Large intestine (tissue), 12 donors: ENCODE results near the gene TNFAIP1. TPM values are rescaled to one million over a fixed set of nuclear protein-coding genes. Genes with fewer than 3 reads are reported as not detected.
A peak's percentile ranks its signal among the peaks of the same experiment; 100 is the strongest.
"Not testable (repeated sequence)": the region's sequence is repeated elsewhere in the genome, so short reads cannot be mapped to it uniquely, and the experiment has no call there.

Source experiments
- DNase-seq, 2 donors: peaks; one replicate each; pipeline versions ENCODE4 v3.0.0 to v3.0.0-alpha.2; 2013
- H3K27ac ChIP-seq: one replicate; pipeline ENCODE4 v1.5.1; 2013; ENCODE audit warnings: low read length
- H3K27me3 ChIP-seq: 2 replicates; pipeline ENCODE4 v1.6.1; 2013; ENCODE audit warnings: low read length; ENCODE audit not compliant: control insufficient read depth, insufficient read depth
- H3K36me3 ChIP-seq: 2 replicates; pipeline ENCODE4 v1.6.1; 2013; ENCODE audit warnings: low read length; ENCODE audit not compliant: control insufficient read depth, insufficient read depth
- H3K4me1 ChIP-seq: one replicate; pipeline ENCODE4 v1.6.1; 2013; ENCODE audit warnings: low read length; ENCODE audit not compliant: control insufficient read depth, insufficient read depth
- H3K4me3 ChIP-seq: one replicate; pipeline ENCODE4 v1.5.1; 2013; ENCODE audit warnings: low read length
- H3K9me3 ChIP-seq: one replicate; pipeline ENCODE4 v1.6.1; 2013; ENCODE audit warnings: mild to moderate bottlenecking, low read depth, low read length, moderate library complexity; ENCODE audit not compliant: control insufficient read depth
- WGBS: methylation state at CpG from one replicate; pipeline ENCODE4 v1.1.5; 2013; ENCODE audit warnings: low lambda C conversion rate; ENCODE audit not compliant: insufficient coverage; 5-methylcytosine and 5-hydroxymethylcytosine counted together
- long read RNA-seq, 11 donors: transcript quantifications; one replicate each; lab custom pipeline, GENCODE V29; 2026
- polyA plus RNA-seq: library from polyadenylated mRNA; unstranded; fragments of 120-200 nt; gene quantifications from one replicate; pipeline ENCODE4 v1.2.1, GENCODE V29; 2013

TNFAIP1 gene
- 31.8 TPM for polyA plus RNA-seq
- long read RNA-seq, donor 1, transcript TNFAIP1-201 (7 exons, 3,627 nt): major isoform, 6 of 24 reads
- long read RNA-seq, donor 1, partial matches to known transcripts: 0 of 24 reads
- long read RNA-seq, donor 1, other reads (novel, unspliced or antisense): 18 of 24 reads
- long read RNA-seq, donor 2, transcript TNFAIP1-201 (7 exons, 3,627 nt): major isoform, 13 of 192 reads
- long read RNA-seq, donor 2, partial matches to known transcripts: 65 of 192 reads
- long read RNA-seq, donor 2, other reads (novel, unspliced or antisense): 113 of 192 reads
- long read RNA-seq, donor 3: 0 reads
- long read RNA-seq, donor 4, partial matches to known transcripts: 0 of 1 reads
- long read RNA-seq, donor 4, other reads (novel, unspliced or antisense): 0 of 1 reads
- long read RNA-seq, donor 5, partial matches to known transcripts: 0 of 17 reads
- long read RNA-seq, donor 5, other reads (novel, unspliced or antisense): 14 of 17 reads
- long read RNA-seq, donor 6, transcript TNFAIP1-201 (7 exons, 3,627 nt): major isoform, 7 of 7 reads
- long read RNA-seq, donor 6, partial matches to known transcripts: 0 of 7 reads
- long read RNA-seq, donor 6, other reads (novel, unspliced or antisense): 0 of 7 reads
- long read RNA-seq, donor 7, partial matches to known transcripts: 5 of 18 reads
- long read RNA-seq, donor 7, other reads (novel, unspliced or antisense): 9 of 18 reads
- long read RNA-seq, donor 8, transcript TNFAIP1-201 (7 exons, 3,627 nt): major isoform, 7 of 36 reads
- long read RNA-seq, donor 8, partial matches to known transcripts: 0 of 36 reads
- long read RNA-seq, donor 8, other reads (novel, unspliced or antisense): 28 of 36 reads
- long read RNA-seq, donor 9, transcript TNFAIP1-201 (7 exons, 3,627 nt): major isoform, 6 of 45 reads
- long read RNA-seq, donor 9, partial matches to known transcripts: 30 of 45 reads
- long read RNA-seq, donor 9, other reads (novel, unspliced or antisense): 9 of 45 reads
- long read RNA-seq, donor 10, transcript TNFAIP1-201 (7 exons, 3,627 nt): major isoform, 11 of 11 reads
- long read RNA-seq, donor 10, partial matches to known transcripts: 0 of 11 reads
- long read RNA-seq, donor 10, other reads (novel, unspliced or antisense): 0 of 11 reads
- long read RNA-seq, donor 11, partial matches to known transcripts: 0 of 22 reads
- long read RNA-seq, donor 11, other reads (novel, unspliced or antisense): 18 of 22 reads

- Histone ChIP-seq H3K4me1 (peaks cover 16% of the 10 kb centered on the region), H3K36me3 (peaks cover 29% of the 10 kb centered on the region)
- DNase-seq: peak; percentile 100
Measured at GRCh38 chr17:28335201-28335958, at the start of gene TNFAIP1, which contains the start of gene IFT20. TNFAIP1 (plus strand) TSS chr17:28335761; CDS start chr17:28339522, 3,761 bp downstream. IFT20 (minus strand) TSS chr17:28335472; CDS start chr17:28331985, 3,487 bp downstream.

GRCh38 chr17:28285965-28286364, 49.6 kb upstream of the TNFAIP1 start:
- H3K9me3 ChIP-seq: no peaks in the 10 kb centered on the region
- no peak for DNase-seq
- H3K36me3 ChIP-seq: no peaks in the 10 kb centered on the region
- H3K4me1 ChIP-seq: no peaks in the 10 kb centered on the region
- H3K27me3 ChIP-seq: no peaks in the 10 kb centered on the region
- H3K4me3 ChIP-seq: no peak overlapping the region
- no peak overlapping the region for H3K27ac ChIP-seq
- whole genome bisulfite sequencing: 60% methylated on average over 1 of the region's 2 CpGs

More at GRCh38 chr17:28335201-28335958, at the start of gene TNFAIP1, which contains the start of gene IFT20:
- no peaks in the 10 kb centered on the region for H3K27me3 ChIP-seq
- peak within 1 kb of the TSS; percentile 99 for H3K27ac ChIP-seq
- peak within 1 kb of the TSS; percentile 97 for H3K4me3 ChIP-seq
- H3K9me3 ChIP-seq: no peaks in the 10 kb centered on the region
- WGBS: no CpG with 5 or more reads among the region's 62 CpGs

GRCh38 chr17:28290703-28291102, 44.9 kb upstream of the TNFAIP1 start:
- DNase-seq: no peak
- Histone ChIP-seq H3K4me3 (no peak overlapping the region), H3K9me3 (no peaks in the 10 kb centered on the region), H3K36me3 (no peaks in the 10 kb centered on the region), H3K27ac (no peak overlapping the region), H3K4me1 (no peaks in the 10 kb centered on the region), H3K27me3 (no peaks in the 10 kb centered on the region)
- WGBS: 50% methylated on average over 2 of the region's 2 CpGs

GRCh38 chr17:28291780-28292330, 43.7 kb upstream of the TNFAIP1 start:
- WGBS: no CpG with 5 or more reads among the region's 1 CpG
- no peak for DNase-seq
- no peak overlapping the region for H3K27ac ChIP-seq

GRCh38 chr17:28292878-28293277, 42.7 kb upstream of the TNFAIP1 start:
- DNase-seq, H3K36me3 ChIP-seq, H3K9me3 ChIP-seq, H3K27me3 ChIP-seq, H3K4me1 ChIP-seq, H3K4me3 ChIP-seq, H3K27ac ChIP-seq: not testable (repeated sequence)
- 80% methylated on average over 2 of the region's 12 CpGs for WGBS

More at GRCh38 chr17:28291780-28292330, 43.7 kb upstream of the TNFAIP1 start:
- Histone ChIP-seq H3K9me3 (no peaks in the 10 kb centered on the region), H3K4me3 (no peak overlapping the region), H3K27me3 (no peaks in the 10 kb centered on the region), H3K4me1 (no peaks in the 10 kb centered on the region), H3K36me3 (no peaks in the 10 kb centered on the region)

GRCh38 chr17:28293994-28294393, 41.6 kb upstream of the TNFAIP1 start:
- H3K4me3 ChIP-seq: no peak overlapping the region
- no peaks in the 10 kb centered on the region for H3K36me3 ChIP-seq
- no peak for DNase-seq
- 100% methylated on average over 1 of the region's 6 CpGs for WGBS
- H3K27me3 ChIP-seq: no peaks in the 10 kb centered on the region
- no peaks in the 10 kb centered on the region for H3K4me1 ChIP-seq
- H3K9me3 ChIP-seq: no peaks in the 10 kb centered on the region
- no peak overlapping the region for H3K27ac ChIP-seq

GRCh38 chr17:28295677-28296578, 39.6 kb upstream of the TNFAIP1 start:
- no peak overlapping the region for H3K4me3 ChIP-seq
- H3K27ac ChIP-seq: no peak overlapping the region
- 100% methylated on average over 1 of the region's 3 CpGs for WGBS
- H3K27me3 ChIP-seq: no peaks in the 10 kb centered on the region
- no peaks in the 10 kb centered on the region for H3K36me3 ChIP-seq
- no peaks in the 10 kb centered on the region for H3K9me3 ChIP-seq
- H3K4me1 ChIP-seq: no peaks in the 10 kb centered on the region
- no peak for DNase-seq

GRCh38 chr17:28298449-28298848, 37.1 kb upstream of the TNFAIP1 start:
- no peaks in the 10 kb centered on the region for H3K36me3 ChIP-seq
- no CpG with 5 or more reads among the region's 3 CpGs for WGBS
- no peaks in the 10 kb centered on the region for H3K4me1 ChIP-seq
- no peaks in the 10 kb centered on the region for H3K27me3 ChIP-seq
- H3K9me3 ChIP-seq: no peaks in the 10 kb centered on the region
- no peak for DNase-seq
- no peak overlapping the region for H3K27ac ChIP-seq
- H3K4me3 ChIP-seq: no peak overlapping the region
